GM21619 (cell line): Measurements from ENCODE around the gene GPATCH8.
A peak's percentile ranks its signal among the peaks of the same experiment; 100 is the strongest.
"Not testable (repeated sequence)": the region's sequence is repeated elsewhere in the genome, so short reads cannot be mapped to it uniquely, and the experiment has no call there.

Source experiments
- ATAC-seq: cut with Tn5 transposase; IDR thresholded peaks from one replicate; pipeline ENCODE4 v1.9.1; 2021; ENCODE audit not compliant: unreplicated experiment

Gene GPATCH8

DNA sequence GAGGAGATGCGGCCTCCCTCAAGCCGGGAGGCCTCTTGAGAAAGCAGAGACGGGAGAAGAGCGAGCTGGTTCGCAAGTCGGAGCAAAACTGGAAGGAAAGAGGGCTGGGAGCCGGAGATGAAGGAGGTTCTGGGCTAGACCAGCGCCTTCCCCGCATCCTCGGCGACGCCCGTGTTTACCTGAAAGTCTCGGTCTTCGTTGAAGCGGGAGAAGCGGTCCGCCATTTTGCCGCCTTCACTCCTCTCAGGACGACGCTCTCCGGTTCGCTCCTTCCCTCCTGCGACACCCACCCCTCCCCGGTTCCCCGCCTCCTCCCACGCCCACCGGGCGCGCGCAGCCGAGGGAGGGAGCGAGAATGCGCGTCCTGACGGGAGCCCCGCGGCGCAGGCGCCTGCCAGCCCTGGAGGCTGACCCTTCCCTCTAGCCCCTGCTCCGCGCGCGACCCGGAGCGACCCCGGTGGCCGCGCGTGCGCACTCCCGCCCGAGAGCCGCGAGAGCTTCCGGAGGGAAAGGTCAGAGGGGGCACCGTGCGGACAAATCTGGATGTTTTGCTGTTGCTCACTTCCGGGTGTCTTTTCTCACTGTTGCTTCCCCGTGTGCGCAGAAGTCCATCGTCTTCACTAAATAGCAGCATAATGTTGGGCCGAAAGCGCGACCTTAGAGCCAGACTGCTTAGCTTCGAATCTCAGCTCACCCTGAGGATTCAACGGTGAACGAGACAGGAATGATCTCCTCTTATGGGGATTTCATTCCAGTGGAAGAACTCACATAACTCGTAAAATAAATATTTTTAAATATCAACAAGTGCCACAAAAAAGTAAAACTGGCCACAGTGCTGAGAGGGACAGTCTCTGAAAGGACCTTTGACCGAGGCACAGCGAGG is at the start of gene GPATCH8:
Gene GPATCH8, minus strand, starts transcription at position 260 of the 883 bp plus-strand sequence. Its CDS starts 36 bp downstream, at position 224.
- ATAC-seq = peak; percentile 76

- no peak for ATAC-seq
Observed at GRCh38 chr17:44552361-44552760, 49.2 kb upstream of the GPATCH8 start.

DNA sequence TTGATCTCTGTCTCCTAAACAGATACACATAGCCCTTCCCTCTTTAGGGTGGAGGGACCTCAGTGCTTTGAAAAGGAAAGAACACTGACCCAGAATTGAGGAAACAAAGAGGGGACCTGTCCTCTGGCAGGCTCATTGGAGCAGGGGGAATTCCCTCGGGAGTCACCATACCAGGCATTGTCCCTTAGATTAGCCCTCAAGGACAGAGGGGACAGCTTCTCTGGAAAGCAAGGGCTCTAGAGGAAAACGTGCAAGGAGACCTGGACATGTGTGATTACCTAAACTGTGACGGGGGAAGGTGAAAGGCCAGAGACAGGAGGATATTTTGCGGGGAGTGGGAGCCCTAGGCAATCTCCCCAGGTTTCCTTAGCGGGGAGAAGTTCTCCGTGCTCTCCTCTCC is 46.5 kb upstream of the GPATCH8 start:
- no peak for ATAC-seq

- ATAC-seq = no peak
Observed at GRCh38 chr17:44548376-44549230, 45.4 kb upstream of the GPATCH8 start.

DNA sequence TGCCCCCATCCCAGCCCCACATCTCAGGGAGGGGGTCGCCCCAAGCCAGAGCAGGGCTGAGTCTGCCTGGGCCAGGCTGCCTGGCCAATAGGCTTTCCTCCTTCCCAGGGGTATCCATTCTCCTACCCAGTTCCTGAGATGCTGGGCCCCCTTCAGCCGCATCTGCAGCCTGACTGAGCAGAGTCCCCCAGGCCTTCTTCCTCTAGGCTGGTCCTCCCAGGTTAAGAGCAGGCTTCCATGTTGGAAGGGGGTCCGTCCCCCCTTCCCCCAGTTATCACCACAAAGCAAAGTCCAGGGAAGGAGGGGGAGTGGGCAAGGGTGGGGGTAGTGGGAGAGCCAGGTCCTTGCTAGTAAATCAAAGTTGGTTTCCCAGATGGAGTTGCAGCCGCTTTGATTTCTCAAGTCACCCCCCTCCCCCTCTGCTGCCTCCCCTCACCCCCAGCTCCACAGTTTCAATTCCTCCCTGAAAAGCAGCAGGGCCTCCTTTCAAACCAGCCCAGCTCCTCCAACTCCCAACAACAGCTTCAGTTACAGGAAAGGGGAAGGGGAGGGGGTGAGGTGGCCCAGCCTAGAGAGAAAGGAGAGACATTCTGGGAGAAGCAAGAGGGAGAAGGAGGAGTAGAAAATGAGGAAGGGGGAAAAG is 44.5 kb upstream of the GPATCH8 start:
- ATAC-seq = no peak

DNA sequence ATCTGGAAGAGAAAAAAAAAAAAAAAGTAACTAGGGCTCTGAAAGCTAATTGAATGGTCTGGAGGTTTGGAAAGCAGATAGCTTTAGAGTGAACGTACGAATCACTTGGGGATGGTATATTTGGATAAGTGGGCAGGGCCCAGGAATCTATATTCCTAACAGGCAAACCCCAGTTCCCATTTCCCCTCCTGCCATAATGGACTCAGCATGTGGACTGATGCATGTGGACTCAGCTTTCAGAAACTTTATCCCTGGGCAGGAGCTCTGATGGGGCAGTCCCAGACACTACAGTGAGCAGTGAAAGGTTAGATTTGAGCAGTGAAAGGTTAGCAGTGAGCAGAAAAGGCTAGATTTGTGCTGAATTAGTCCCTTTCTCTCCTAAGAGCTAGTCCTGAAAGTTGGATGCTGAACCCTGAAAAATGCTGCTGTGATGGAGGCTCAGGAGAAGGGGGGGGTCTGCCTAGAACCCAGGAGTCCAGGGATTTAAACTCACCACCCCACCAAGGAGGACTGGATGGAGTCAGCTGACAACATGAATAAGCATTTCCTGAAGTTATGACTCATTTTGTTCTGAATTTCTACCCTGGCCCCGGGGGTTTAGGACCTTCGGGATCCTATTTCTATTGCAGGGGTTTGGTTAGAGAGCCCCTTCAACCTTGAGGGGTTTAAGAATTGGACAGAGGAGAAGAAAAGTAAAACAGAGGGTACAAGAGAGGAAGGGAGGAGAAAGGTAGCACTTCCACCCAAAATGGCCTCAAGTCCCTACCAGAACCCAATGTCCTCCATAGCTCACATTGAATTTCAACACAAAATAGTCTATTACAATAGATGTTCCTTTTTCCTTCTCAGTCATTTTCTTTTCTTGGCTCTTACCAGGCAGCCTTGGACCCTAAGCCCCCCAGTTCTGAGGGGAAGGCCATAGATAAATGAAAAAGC is 43.7 kb upstream of the GPATCH8 start:
- no peak for ATAC-seq

DNA sequence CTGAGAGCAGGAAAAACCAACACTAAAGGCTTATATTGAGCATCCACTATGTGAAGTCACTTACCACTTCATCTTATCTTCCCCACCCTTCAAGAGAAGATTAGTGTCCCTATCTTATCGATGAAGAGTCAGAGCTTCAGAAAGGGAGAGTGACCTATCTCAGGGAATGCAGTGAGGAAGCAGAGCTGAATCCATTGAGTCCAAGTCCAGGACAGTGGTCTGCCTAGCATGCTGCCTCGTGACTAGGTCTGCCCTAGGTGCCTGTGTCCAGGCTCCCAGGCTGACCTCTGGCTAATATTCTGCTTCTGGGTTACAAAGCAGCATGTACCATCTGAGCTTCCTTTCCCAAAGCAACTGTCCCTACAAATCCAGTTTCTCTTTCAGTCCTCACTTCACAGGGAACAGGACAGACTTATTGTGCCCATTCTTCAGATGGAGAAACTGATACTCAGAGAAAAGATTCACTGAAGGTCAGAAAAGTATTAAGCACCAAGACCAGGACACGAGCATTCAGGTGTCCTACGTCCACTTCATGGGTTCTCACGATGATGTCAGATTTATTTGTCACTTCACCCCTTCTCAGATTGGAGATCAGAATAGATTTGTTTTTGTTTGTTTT is 40.8 kb upstream of the GPATCH8 start:
- ATAC-seq = no peak

GRCh38 chr17:44543213-44543904 is 40.2 kb upstream of the GPATCH8 start:
- ATAC-seq = no peak

DNA sequence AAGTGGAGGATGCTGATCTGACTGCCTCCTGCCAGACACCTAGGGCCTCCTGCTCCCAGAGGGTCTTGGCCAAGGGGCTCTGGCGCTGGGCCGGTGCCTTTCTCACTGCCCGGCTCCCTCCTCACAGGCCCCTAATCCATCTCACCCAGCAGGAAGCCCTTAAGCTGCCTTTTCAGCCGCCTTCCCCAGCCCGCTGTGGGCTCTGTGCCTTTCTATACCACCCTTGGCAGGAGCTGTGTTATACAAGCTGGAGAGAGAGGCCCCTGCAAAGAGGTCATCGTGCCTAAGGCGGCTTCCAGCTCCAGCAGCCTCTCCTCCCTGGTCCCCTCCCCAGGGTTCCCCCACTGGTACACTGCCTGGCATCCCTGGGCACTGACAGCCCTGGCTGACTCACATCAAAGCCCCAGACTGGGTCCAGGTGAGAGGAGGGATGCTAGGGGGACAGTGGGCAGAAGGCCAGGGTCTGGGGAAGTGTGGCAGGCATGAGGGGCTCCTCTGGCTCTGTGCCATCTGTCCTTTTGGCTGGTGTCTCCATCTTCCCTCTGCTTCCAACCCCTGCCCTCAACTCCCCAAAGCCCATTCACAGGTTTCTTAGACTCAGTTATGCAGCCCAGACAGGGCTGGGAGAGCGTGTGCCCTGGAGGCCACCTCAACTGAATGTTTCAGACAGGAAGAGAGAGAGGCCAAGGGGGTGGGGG is 38.8 kb upstream of the GPATCH8 start:
- ATAC-seq = no peak

DNA sequence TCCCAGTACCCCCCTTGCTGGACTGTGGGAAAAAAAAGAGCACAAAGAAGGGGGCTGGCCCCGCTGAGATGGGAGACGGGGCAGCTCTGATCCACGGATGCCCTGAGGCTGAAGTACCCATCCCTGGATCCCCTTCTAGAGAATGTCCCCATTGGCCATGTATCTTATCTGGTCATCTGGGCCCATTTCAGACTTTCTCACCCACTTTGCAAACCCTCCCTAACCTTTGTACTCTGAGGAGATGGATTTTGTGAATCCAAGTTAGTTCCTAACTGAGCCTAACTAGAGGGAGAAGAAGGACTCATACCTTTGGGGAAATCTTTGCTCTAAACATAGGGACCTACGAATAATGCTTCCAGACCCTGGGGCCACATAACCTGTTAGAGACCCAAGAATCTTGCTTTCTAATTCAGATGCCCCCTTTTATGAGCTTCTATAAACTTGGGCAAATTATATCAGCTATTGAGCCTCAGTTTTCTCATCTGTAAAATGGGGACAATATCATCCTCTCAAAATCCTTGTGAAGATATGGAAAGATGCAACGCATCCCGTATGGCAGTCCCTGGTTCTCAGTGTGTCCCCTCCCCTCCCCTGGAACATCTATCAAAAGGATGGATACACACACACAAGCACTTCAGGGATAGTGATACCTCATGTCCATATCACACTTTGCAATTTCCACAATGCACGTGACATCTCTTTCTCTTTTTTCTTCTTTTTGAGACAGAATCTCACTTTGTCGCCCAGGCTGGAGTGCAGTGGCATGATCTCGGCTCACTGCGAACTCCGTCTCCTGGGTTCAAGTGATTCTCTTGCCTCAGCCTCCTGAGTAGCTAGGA is 37.3 kb upstream of the GPATCH8 start:
- ATAC-seq = no peak

GRCh38 chr17:44539673-44540072 is 36.5 kb upstream of the GPATCH8 start:
- ATAC-seq = no peak

DNA sequence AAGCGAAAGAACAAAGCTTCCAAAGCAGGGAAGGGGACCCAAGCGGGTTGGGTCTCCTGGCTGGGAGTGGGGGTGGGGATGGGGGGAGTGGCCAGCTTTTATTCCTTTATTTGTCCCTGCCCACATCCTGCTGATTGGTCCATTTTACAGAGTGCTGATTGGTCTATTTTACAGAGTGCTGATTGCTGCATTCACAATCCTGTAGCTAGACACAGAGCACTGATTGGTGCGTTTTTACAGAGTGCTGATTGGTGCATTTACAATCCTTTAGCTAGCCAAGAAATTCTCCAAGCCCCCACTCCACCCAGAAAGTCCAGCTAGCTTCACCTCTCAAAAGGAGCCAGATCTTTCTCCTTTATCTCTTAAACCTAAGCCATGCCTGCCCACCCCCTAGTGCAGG is 34.7 kb upstream of the GPATCH8 start:
- ATAC-seq = not testable (repeated sequence)

- no peak for ATAC-seq
Observed at GRCh38 chr17:44536090-44536953, 33.1 kb upstream of the GPATCH8 start.

- no peak for ATAC-seq
Observed at GRCh38 chr17:44533533-44534246, 30.5 kb upstream of the GPATCH8 start.

- no peak for ATAC-seq
Observed at GRCh38 chr17:44530896-44531418, 27.8 kb upstream of the GPATCH8 start.

DNA sequence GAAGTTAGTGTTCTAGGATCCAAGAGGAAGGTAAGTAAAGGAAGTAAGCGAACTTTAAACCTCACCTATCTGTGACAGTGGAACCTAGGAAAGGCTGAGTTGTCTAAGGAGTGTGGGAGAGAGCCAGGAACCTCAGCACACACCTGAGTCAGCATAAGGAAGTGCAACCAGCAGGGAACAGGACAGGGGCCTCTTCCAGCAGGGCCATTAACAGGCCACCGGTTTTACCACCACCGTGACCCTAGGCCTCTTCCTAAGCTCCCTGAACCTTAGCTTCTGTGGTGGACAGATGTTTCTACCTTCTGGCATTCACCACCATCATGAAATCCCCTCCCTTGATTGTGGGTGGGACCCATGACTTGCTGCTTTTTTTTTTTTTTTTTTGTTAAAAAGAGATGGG is 26.7 kb upstream of the GPATCH8 start:
- ATAC-seq = no peak
